GM23338 (cell line): ENCODE data around the gene PPP1R27. TPM values are rescaled to one million over a fixed set of nuclear protein-coding genes. Genes with fewer than 3 reads are reported as not detected.

Experiments used
- ATAC-seq: fragments of 200-7000 bp; cut with Tn5 transposase; 3 replicates; pipeline ENCODE4 v1.9.1; 2020
- DNase-seq: peaks from one replicate; pipeline ENCODE4 v3.0.0-alpha.2; 2015; ENCODE audit warnings: low spot score
- H2AFZ ChIP-seq: fragments of 200-600 bp; sonication (generic); 2 replicates; pipeline ENCODE4 v1.8.0; 2016; ENCODE audit warnings: antibody characterized with exemption, mild to moderate bottlenecking, moderate library complexity
- H3F3A ChIP-seq: fragments of 200-600 bp; sonication (generic); replicated peaks from 2 replicates; pipeline ENCODE4 v1.8.0; 2017; ENCODE audit warnings: antibody characterized with exemption, mixed run types, low read depth
- H3K27ac ChIP-seq: fragments of 200-600 bp; sonication (generic); 2 replicates; pipeline ENCODE4 v1.6.1; 2016; ENCODE audit warnings: low read depth
- H3K27me3 ChIP-seq: fragments of 200-600 bp; sonication (generic); 2 replicates; pipeline ENCODE4 v1.8.0; 2016; ENCODE audit warnings: mild to moderate bottlenecking, mixed run types, moderate library complexity; ENCODE audit not compliant: insufficient read depth
- H3K36me3 ChIP-seq: fragments of 200-600 bp; sonication (generic); 2 replicates; pipeline ENCODE4 v1.8.0; 2016; ENCODE audit warnings: mild to moderate bottlenecking; ENCODE audit not compliant: insufficient read depth
- H3K4me1 ChIP-seq: fragments of 200-600 bp; sonication (generic); 2 replicates; pipeline ENCODE4 v1.8.0; 2016; ENCODE audit warnings: mild to moderate bottlenecking, moderate library complexity; ENCODE audit not compliant: insufficient read depth
- H3K4me2 ChIP-seq: fragments of 200-600 bp; sonication (generic); 2 replicates; pipeline ENCODE4 v1.7.1; 2017; ENCODE audit warnings: mixed run types
- H3K4me3 ChIP-seq: fragments of 200-600 bp; sonication (generic); 2 replicates; pipeline ENCODE4 v1.6.1; 2016; ENCODE audit warnings: mixed run types
- H3K79me2 ChIP-seq: fragments of 200-600 bp; sonication (generic); replicated peaks from 2 replicates; pipeline ENCODE4 v1.8.0; 2017; ENCODE audit warnings: mild to moderate bottlenecking; ENCODE audit not compliant: insufficient read depth
- H3K9me2 ChIP-seq: fragments of 200-600 bp; sonication (generic); 2 replicates; pipeline ENCODE4 v1.8.0; 2017; ENCODE audit not compliant: insufficient read depth
- H4K20me1 ChIP-seq: fragments of 200-600 bp; sonication (generic); replicated peaks from 2 replicates; pipeline ENCODE4 v1.8.0; 2017; ENCODE audit warnings: mild to moderate bottlenecking; ENCODE audit not compliant: insufficient read depth
- H3K27ac Mint-ChIP-seq: 2 replicates; pipeline ENCODE4 v1.8.0; 2020; ENCODE audit warnings: inconsistent platforms, mild to moderate bottlenecking, moderate library complexity, mixed read lengths
- H3K27me3 Mint-ChIP-seq: 3 replicates; pipeline ENCODE4 v1.8.0; 2022; ENCODE audit warnings: low read depth, mild to moderate bottlenecking, moderate library complexity, mixed read lengths, inconsistent platforms; ENCODE audit not compliant: insufficient read depth, poor library complexity
- H3K36me3 Mint-ChIP-seq: 3 replicates; pipeline ENCODE4 v1.8.0; 2021; ENCODE audit warnings: low read depth, mild to moderate bottlenecking, inconsistent platforms, moderate library complexity, mixed read lengths
- H3K4me1 Mint-ChIP-seq: 3 replicates; pipeline ENCODE4 v1.8.0; 2020; ENCODE audit warnings: mild to moderate bottlenecking, inconsistent platforms, mixed read lengths
- H3K4me3 Mint-ChIP-seq: 3 replicates; pipeline ENCODE4 v1.8.0; 2021; ENCODE audit warnings: moderate library complexity, mild to moderate bottlenecking, inconsistent platforms, mixed read lengths
- H3K9me3 Mint-ChIP-seq: 3 replicates; pipeline ENCODE4 v1.8.0; 2020; ENCODE audit warnings: moderate library complexity, mild to moderate bottlenecking, inconsistent platforms, mixed read lengths
- CREB1 ChIP-seq: fragments of 250-450 bp; sonication (Bioruptor Pico); IDR thresholded peaks from 2 replicates; pipeline ENCODE4 v1.5.0; 2020; ENCODE audit warnings: low read depth, mild to moderate bottlenecking, moderate library complexity
- ETS1 ChIP-seq: IDR thresholded peaks from 2 replicates; pipeline ENCODE4 v1.6.1; 2016; ENCODE audit warnings: antibody characterized with exemption
- EZH2 ChIP-seq: fragments of 200-600 bp; sonication (generic); IDR thresholded peaks from one replicate; pipeline ENCODE4 v1.8.0; 2017; ENCODE audit warnings: antibody characterized with exemption, mild to moderate bottlenecking, low read depth; ENCODE audit not compliant: unreplicated experiment
- EZH2phosphoT487 ChIP-seq: fragments of 200-600 bp; sonication (generic); IDR thresholded peaks from one replicate; pipeline ENCODE4 v1.8.1; 2018; ENCODE audit warnings: antibody characterized with exemption; ENCODE audit not compliant: unreplicated experiment
- JUNB ChIP-seq: IDR thresholded peaks from one replicate; pipeline ENCODE4 v1.6.1; 2016; ENCODE audit warnings: antibody characterized with exemption; ENCODE audit not compliant: unreplicated experiment
- NANOG ChIP-seq: IDR thresholded peaks from 2 replicates; pipeline ENCODE4 v1.6.1; 2016; ENCODE audit warnings: antibody characterized with exemption, borderline replicate concordance
- POLR2AphosphoS5 ChIP-seq: IDR thresholded peaks from 2 replicates; pipeline ENCODE4 v1.6.1; 2016; ENCODE audit warnings: antibody characterized with exemption, low read depth
- STAT1 ChIP-seq: IDR thresholded peaks from one replicate; pipeline ENCODE4 v1.6.1; 2016; ENCODE audit warnings: antibody characterized with exemption; ENCODE audit not compliant: unreplicated experiment
- ZNF114 ChIP-seq: fragments of 250-450 bp; sonication (Bioruptor Pico); IDR thresholded peaks from 2 replicates; pipeline ENCODE4 v1.5.0; 2020; ENCODE audit warnings: mild to moderate bottlenecking, moderate library complexity
- ZNF331 ChIP-seq: fragments of 250-450 bp; sonication (Bioruptor Pico); IDR thresholded peaks from 2 replicates; pipeline ENCODE4 v1.5.0; 2020; ENCODE audit warnings: low read depth, mild to moderate bottlenecking, moderate library complexity
- polyA plus RNA-seq: library from polyadenylated mRNA; unstranded; fragments of >200 nt; fragmentation: Nextera tagmentation; extraction: Ambion mirVana; gene quantifications from 2 replicates; pipeline ENCODE4 v1.2.1, GENCODE V29; 2016
- total RNA-seq: library from RNA; depleted of rRNA; stranded (reverse); fragments of >200 nt; shearing (Covaris generic); gene quantifications from 2 replicates; pipeline ENCODE4 v1.2.3, GENCODE V29; 2014
- TF ChIP-seq, protein P1 (sequence below), 2 experiments: fragments of 200-600 bp in 1 of 2; sonication (generic) in 1 of 2; conservative IDR thresholded peaks; 2 replicates each; pipeline versions ENCODE4 v1.5.1 to v1.6.1; 2016 to 2017; ENCODE audit warnings: antibody characterized with exemption in 2 of 2, low read depth in 2 of 2, mild to moderate bottlenecking in 2 of 2, moderate library complexity in 1 of 2
- TF ChIP-seq, protein P2 (sequence below): fragments of 250-450 bp; sonication (Bioruptor Pico); IDR thresholded peaks from 2 replicates; pipeline ENCODE4 v1.5.0; 2020; ENCODE audit warnings: mild to moderate bottlenecking, moderate library complexity
- TF ChIP-seq, protein P3 (sequence below): IDR thresholded peaks from one replicate; pipeline ENCODE4 v1.6.1; 2018; ENCODE audit warnings: antibody characterized with exemption; ENCODE audit not compliant: unreplicated experiment

The PPP1R27 gene
- total and polyA plus RNA-seq, 2 experiments from 2014 or later, result 0.65 TPM; not detected in 1

GRCh38 chr17:81813371-81813684, 21.5 kb downstream of the PPP1R27 start:
- TF ChIP-seq CREB1 (CRISPR knock-in tag), result no peak
- TF ChIP-seq EZH2, result no peak
- TF ChIP-seq ZNF114 (CRISPR knock-in tag), result no peak
- TF ChIP-seq, protein P1, sequence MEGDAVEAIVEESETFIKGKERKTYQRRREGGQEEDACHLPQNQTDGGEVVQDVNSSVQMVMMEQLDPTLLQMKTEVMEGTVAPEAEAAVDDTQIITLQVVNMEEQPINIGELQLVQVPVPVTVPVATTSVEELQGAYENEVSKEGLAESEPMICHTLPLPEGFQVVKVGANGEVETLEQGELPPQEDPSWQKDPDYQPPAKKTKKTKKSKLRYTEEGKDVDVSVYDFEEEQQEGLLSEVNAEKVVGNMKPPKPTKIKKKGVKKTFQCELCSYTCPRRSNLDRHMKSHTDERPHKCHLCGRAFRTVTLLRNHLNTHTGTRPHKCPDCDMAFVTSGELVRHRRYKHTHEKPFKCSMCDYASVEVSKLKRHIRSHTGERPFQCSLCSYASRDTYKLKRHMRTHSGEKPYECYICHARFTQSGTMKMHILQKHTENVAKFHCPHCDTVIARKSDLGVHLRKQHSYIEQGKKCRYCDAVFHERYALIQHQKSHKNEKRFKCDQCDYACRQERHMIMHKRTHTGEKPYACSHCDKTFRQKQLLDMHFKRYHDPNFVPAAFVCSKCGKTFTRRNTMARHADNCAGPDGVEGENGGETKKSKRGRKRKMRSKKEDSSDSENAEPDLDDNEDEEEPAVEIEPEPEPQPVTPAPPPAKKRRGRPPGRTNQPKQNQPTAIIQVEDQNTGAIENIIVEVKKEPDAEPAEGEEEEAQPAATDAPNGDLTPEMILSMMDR (conservative IDR thresholded peaks at IDR 0.05; ENCODE audit: low read depth in 2 of 2), result no peak
- TF ChIP-seq, protein P2, sequence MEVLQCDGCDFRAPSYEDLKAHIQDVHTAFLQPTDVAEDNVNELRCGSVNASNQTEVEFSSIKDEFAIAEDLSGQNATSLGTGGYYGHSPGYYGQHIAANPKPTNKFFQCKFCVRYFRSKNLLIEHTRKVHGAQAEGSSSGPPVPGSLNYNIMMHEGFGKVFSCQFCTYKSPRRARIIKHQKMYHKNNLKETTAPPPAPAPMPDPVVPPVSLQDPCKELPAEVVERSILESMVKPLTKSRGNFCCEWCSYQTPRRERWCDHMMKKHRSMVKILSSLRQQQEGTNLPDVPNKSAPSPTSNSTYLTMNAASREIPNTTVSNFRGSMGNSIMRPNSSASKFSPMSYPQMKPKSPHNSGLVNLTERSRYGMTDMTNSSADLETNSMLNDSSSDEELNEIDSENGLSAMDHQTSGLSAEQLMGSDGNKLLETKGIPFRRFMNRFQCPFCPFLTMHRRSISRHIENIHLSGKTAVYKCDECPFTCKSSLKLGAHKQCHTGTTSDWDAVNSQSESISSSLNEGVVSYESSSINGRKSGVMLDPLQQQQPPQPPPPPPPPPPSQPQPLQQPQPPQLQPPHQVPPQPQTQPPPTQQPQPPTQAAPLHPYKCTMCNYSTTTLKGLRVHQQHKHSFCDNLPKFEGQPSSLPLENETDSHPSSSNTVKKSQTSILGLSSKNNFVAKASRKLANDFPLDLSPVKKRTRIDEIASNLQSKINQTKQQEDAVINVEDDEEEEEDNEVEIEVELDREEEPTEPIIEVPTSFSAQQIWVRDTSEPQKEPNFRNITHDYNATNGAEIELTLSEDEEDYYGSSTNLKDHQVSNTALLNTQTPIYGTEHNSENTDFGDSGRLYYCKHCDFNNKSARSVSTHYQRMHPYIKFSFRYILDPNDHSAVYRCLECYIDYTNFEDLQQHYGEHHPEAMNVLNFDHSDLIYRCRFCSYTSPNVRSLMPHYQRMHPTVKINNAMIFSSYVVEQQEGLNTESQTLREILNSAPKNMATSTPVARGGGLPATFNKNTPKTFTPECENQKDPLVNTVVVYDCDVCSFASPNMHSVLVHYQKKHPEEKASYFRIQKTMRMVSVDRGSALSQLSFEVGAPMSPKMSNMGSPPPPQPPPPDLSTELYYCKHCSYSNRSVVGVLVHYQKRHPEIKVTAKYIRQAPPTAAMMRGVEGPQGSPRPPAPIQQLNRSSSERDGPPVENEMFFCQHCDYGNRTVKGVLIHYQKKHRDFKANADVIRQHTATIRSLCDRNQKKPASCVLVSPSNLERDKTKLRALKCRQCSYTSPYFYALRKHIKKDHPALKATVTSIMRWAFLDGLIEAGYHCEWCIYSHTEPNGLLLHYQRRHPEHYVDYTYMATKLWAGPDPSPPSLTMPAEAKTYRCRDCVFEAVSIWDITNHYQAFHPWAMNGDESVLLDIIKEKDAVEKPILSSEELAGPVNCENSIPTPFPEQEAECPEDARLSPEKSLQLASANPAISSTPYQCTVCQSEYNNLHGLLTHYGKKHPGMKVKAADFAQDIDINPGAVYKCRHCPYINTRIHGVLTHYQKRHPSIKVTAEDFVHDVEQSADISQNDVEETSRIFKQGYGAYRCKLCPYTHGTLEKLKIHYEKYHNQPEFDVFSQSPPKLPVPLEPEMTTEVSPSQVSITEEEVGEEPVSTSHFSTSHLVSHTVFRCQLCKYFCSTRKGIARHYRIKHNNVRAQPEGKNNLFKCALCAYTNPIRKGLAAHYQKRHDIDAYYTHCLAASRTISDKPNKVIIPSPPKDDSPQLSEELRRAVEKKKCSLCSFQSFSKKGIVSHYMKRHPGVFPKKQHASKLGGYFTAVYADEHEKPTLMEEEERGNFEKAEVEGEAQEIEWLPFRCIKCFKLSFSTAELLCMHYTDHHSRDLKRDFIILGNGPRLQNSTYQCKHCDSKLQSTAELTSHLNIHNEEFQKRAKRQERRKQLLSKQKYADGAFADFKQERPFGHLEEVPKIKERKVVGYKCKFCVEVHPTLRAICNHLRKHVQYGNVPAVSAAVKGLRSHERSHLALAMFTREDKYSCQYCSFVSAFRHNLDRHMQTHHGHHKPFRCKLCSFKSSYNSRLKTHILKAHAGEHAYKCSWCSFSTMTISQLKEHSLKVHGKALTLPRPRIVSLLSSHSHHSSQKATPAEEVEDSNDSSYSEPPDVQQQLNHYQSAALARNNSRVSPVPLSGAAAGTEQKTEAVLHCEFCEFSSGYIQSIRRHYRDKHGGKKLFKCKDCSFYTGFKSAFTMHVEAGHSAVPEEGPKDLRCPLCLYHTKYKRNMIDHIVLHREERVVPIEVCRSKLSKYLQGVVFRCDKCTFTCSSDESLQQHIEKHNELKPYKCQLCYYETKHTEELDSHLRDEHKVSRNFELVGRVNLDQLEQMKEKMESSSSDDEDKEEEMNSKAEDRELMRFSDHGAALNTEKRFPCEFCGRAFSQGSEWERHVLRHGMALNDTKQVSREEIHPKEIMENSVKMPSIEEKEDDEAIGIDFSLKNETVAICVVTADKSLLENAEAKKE (CRISPR knock-in tag), result no peak
- TF ChIP-seq NANOG, result no peak
- no peak for TF ChIP-seq ETS1
- no peak for TF ChIP-seq STAT1
- TF ChIP-seq, protein P3, sequence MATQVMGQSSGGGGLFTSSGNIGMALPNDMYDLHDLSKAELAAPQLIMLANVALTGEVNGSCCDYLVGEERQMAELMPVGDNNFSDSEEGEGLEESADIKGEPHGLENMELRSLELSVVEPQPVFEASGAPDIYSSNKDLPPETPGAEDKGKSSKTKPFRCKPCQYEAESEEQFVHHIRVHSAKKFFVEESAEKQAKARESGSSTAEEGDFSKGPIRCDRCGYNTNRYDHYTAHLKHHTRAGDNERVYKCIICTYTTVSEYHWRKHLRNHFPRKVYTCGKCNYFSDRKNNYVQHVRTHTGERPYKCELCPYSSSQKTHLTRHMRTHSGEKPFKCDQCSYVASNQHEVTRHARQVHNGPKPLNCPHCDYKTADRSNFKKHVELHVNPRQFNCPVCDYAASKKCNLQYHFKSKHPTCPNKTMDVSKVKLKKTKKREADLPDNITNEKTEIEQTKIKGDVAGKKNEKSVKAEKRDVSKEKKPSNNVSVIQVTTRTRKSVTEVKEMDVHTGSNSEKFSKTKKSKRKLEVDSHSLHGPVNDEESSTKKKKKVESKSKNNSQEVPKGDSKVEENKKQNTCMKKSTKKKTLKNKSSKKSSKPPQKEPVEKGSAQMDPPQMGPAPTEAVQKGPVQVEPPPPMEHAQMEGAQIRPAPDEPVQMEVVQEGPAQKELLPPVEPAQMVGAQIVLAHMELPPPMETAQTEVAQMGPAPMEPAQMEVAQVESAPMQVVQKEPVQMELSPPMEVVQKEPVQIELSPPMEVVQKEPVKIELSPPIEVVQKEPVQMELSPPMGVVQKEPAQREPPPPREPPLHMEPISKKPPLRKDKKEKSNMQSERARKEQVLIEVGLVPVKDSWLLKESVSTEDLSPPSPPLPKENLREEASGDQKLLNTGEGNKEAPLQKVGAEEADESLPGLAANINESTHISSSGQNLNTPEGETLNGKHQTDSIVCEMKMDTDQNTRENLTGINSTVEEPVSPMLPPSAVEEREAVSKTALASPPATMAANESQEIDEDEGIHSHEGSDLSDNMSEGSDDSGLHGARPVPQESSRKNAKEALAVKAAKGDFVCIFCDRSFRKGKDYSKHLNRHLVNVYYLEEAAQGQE, result no peak
- no peak for TF ChIP-seq POLR2AphosphoS5
- TF ChIP-seq EZH2phosphoT487, result no peak
- no peak for TF ChIP-seq ZNF331 (CRISPR knock-in tag)
- TF ChIP-seq JUNB, result no peak
- Histone ChIP-seq H3K79me2 (no peaks in the 10 kb centered on the region), H3F3A (peaks cover 3% of the 10 kb centered on the region; the same call in 1 of the 2 replicates), H3K4me2 (no peak overlapping the region), H3K4me3 (no peak overlapping the region), H2AFZ (no peak overlapping the region), H3K27ac (no peak overlapping the region), H4K20me1 (no peaks in the 10 kb centered on the region), H3K4me1 (no peaks in the 10 kb centered on the region; the same call in 1 of the 2 replicates), H3K36me3 (no peaks in the 10 kb centered on the region), H3K9me2 (no peaks in the 10 kb centered on the region), H3K27me3 (no peaks in the 10 kb centered on the region)
- H3K27ac Mint-ChIP-seq, result no peak overlapping the region
- DNase-seq (no peak), ATAC-seq (no peak)
- no peak overlapping the region for H3K4me3 Mint-ChIP-seq
- H3K4me1 Mint-ChIP-seq, result no peaks in the 10 kb centered on the region; the same call in 1 of the 3 replicates
- no peaks in the 10 kb centered on the region; the same call in 2 of the 3 replicates for H3K36me3 Mint-ChIP-seq
- H3K9me3 Mint-ChIP-seq, result peaks cover 4% of the 10 kb centered on the region
- peaks cover 11% of the 10 kb centered on the region for H3K27me3 Mint-ChIP-seq
